SHP77 (cell line): ENCODE results near the gene TRAM2.

ENCODE experiments used
- DNase-seq, 2 experiments: peaks; one replicate each; lab custom pipeline; 2025; lab: John Stamatoyannopoulos, UW

TRAM2 gene

GRCh38 chr6:52595000-52595795 is 18.3 kb upstream of the TRAM2 start:
- peak; percentile 52 to 71 for DNase-seq

GRCh38 chr6:52594221-52594620 is 17.4 kb upstream of the TRAM2 start:
- peak; percentile 80 to 88 for DNase-seq

GRCh38 chr6:52591832-52592231 is 15.0 kb upstream of the TRAM2 start:
- no peak for DNase-seq

GRCh38 chr6:52590152-52590891 is 13.5 kb upstream of the TRAM2 start:
- DNase-seq, result peak in 1 of 2 experiments; percentile 20

- no peak for DNase-seq
Measured at GRCh38 chr6:52588710-52589091, 11.8 kb upstream of the TRAM2 start.

- DNase-seq, result no peak
Measured at GRCh38 chr6:52588087-52588709, 11.3 kb upstream of the TRAM2 start.

GRCh38 chr6:52587001-52587400 is 10.1 kb upstream of the TRAM2 start:
- DNase-seq, result no peak

- DNase-seq, result no peak
Measured at GRCh38 chr6:52584203-52584602, 7.3 kb upstream of the TRAM2 start.

GRCh38 chr6:52582996-52583395 is 6.1 kb upstream of the TRAM2 start:
- DNase-seq, result no peak

- no peak for DNase-seq
Measured at GRCh38 chr6:52582446-52582845, 5.6 kb upstream of the TRAM2 start.

GRCh38 chr6:52580905-52581304 is 4.0 kb upstream of the TRAM2 start:
- DNase-seq, result no peak

- DNase-seq, result no peak
Measured at GRCh38 chr6:52579006-52579660, 2.3 kb upstream of the TRAM2 start.

GRCh38 chr6:52577778-52578463 is 1.1 kb upstream of the TRAM2 start:
- DNase-seq, result no peak

GRCh38 chr6:52576392-52577021 is 353 bp downstream of the TRAM2 start:
- DNase-seq, result peak; percentile 72 to 73

- no peak for DNase-seq
Measured at GRCh38 chr6:52576054-52576391, 837 bp downstream of the TRAM2 start.

GRCh38 chr6:52575502-52575892 is 1.4 kb downstream of the TRAM2 start:
- DNase-seq, result no peak

GRCh38 chr6:52574709-52575501 is 2.0 kb downstream of the TRAM2 start:
- DNase-seq, result no peak

GRCh38 chr6:52573295-52573694 is 3.6 kb downstream of the TRAM2 start:
- no peak for DNase-seq

GRCh38 chr6:52572536-52572935 is 4.3 kb downstream of the TRAM2 start:
- DNase-seq, result no peak

GRCh38 chr6:52571099-52571755 is 5.6 kb downstream of the TRAM2 start:
- no peak for DNase-seq
